SK-N-SH (cell line): Measurements from ENCODE around the gene CCDC167. TPM values are rescaled to one million over a fixed set of nuclear protein-coding genes. Genes with fewer than 3 reads are reported as not detected.

Experiments
- CTCF ChIA-PET: fragments of 300-600, 350-600 bp; formaldehyde crosslinking; extraction: SDS; loops from one replicate; lab custom pipeline; 2021; lab: Yijun Ruan, JAX
- POLR2A ChIA-PET: fragments of 350-600 bp; sonication (Branson Sonifier 250); formaldehyde crosslinking; extraction: SDS; loops from one replicate; lab custom pipeline; 2020; ENCODE audit warnings: antibody characterized with exemption, inconsistent platforms; lab: Yijun Ruan, JAX
- DNase-seq: peaks from one replicate; pipeline ENCODE4 v3.0.0; 2012
- H2AFZ ChIP-seq: fragments of 200-600 bp; sonication (generic); 2 replicates; pipeline ENCODE4 v1.8.1; 2016; ENCODE audit warnings: antibody characterized with exemption, mild to moderate bottlenecking, low read depth
- H3F3A ChIP-seq: fragments of 200-600 bp; sonication (generic); replicated peaks from 2 replicates; pipeline ENCODE3; 2016; ENCODE audit warnings: antibody characterized with exemption, mild to moderate bottlenecking; ENCODE audit not compliant: insufficient read depth
- H3K27ac ChIP-seq, 2 experiments: fragments of 200-500 bp in 1 of 2; fragments of 200-600 bp in 1 of 2; sonication (Bioruptor generic) in 1 of 2; sonication (generic), shearing (Covaris generic) in 1 of 2; 2 replicates each; pipeline versions ENCODE4 v1.5.1 to v1.6.1; 2014 to 2016; ENCODE audit warnings: low read depth in 2 of 2, inconsistent platforms in 1 of 2, low read length in 1 of 2, mild to moderate bottlenecking in 1 of 2, mixed read lengths in 1 of 2
- H3K27me3 ChIP-seq: fragments of 200-600 bp; sonication (generic), shearing (Covaris generic); 2 replicates; pipeline ENCODE4 v1.6.1; 2016; ENCODE audit warnings: mixed run types; ENCODE audit not compliant: insufficient read depth
- H3K36me3 ChIP-seq, 2 experiments: fragments of 200-500 bp in 1 of 2; fragments of 200-600 bp in 1 of 2; sonication (Bioruptor generic) in 1 of 2; sonication (generic) in 1 of 2; replicated peaks in 1 of 2; 2 replicates each; pipeline versions ENCODE3 to v1.5.1; 2014 to 2016; ENCODE audit warnings: low read length in 1 of 2, mild to moderate bottlenecking in 1 of 2; ENCODE audit not compliant: insufficient read depth in 2 of 2, control insufficient read depth in 1 of 2
- H3K4me1 ChIP-seq, 2 experiments: fragments of 200-500 bp in 1 of 2; fragments of 200-600 bp in 1 of 2; sonication (Bioruptor generic) in 1 of 2; sonication (generic), shearing (Covaris generic) in 1 of 2; 2 replicates each; pipeline versions ENCODE4 v1.5.1 to v1.6.1; 2014 to 2016; ENCODE audit warnings: low read depth in 1 of 2, low read length in 1 of 2, mixed run types in 1 of 2; ENCODE audit not compliant: insufficient read depth in 2 of 2, control insufficient read depth in 1 of 2
- H3K4me2 ChIP-seq: fragments of 200-600 bp; sonication (generic), shearing (Covaris generic); 2 replicates; pipeline ENCODE4 v1.6.1; 2017; ENCODE audit warnings: mixed run types
- H3K4me3 ChIP-seq, 2 experiments: fragments of 200-500 bp in 1 of 2; fragments of 200-600 bp in 1 of 2; sonication (Bioruptor generic) in 1 of 2; sonication (generic), shearing (Covaris generic) in 1 of 2; 2 replicates each; pipeline versions ENCODE4 v1.5.1 to v1.8.1; 2014 to 2016; ENCODE audit warnings: low read depth in 2 of 2, inconsistent platforms in 1 of 2, low read length in 1 of 2, mild to moderate bottlenecking in 1 of 2, mixed read lengths in 1 of 2, moderate library complexity in 1 of 2
- H3K79me2 ChIP-seq: fragments of 200-600 bp; sonication (generic); 2 replicates; pipeline ENCODE4 v1.8.1; 2017; ENCODE audit warnings: mild to moderate bottlenecking; ENCODE audit not compliant: insufficient read depth
- H3K9ac ChIP-seq: fragments of 200-600 bp; sonication (generic); 2 replicates; pipeline ENCODE4 v1.6.1; 2017; ENCODE audit warnings: mixed run types
- H3K9me2 ChIP-seq: fragments of 200-600 bp; sonication (generic); 2 replicates; pipeline ENCODE4 v1.6.1; 2017; ENCODE audit warnings: mixed run types
- H3K9me3 ChIP-seq: fragments of 200-600 bp; sonication (generic); 2 replicates; pipeline ENCODE4 v1.6.1; 2017; ENCODE audit warnings: mixed run types, mild to moderate bottlenecking, moderate library complexity
- H4K20me1 ChIP-seq: fragments of 200-600 bp; sonication (generic); 2 replicates; pipeline ENCODE4 v1.6.1; 2017; ENCODE audit warnings: mild to moderate bottlenecking, mixed run types; ENCODE audit not compliant: insufficient read depth
- ELF1 ChIP-seq: IDR thresholded peaks from 2 replicates; pipeline ENCODE4 v1.4.0; 2012
- GABPA ChIP-seq: IDR thresholded peaks from 2 replicates; pipeline ENCODE4 v1.4.0; 2012; ENCODE audit warnings: low read depth, mild to moderate bottlenecking
- POLR2AphosphoS5 ChIP-seq: IDR thresholded peaks from 2 replicates; pipeline ENCODE4 v1.6.1; 2012; ENCODE audit warnings: low read depth, low read length
- RAD21 ChIP-seq: IDR thresholded peaks from 2 replicates; pipeline ENCODE4 v1.6.1; 2012; ENCODE audit warnings: mild to moderate bottlenecking, low read length
- SMC3 ChIP-seq: IDR thresholded peaks from 2 replicates; pipeline ENCODE4 v1.6.1; 2012; ENCODE audit warnings: low read depth, low read length, improper control_type of control experiment
- TAF1 ChIP-seq: IDR thresholded peaks from 2 replicates; pipeline ENCODE4 v1.6.1; 2012; ENCODE audit warnings: low read depth, mild to moderate bottlenecking, low read length, moderate library complexity, borderline replicate concordance
- WGBS: methylation state at CpG from one replicate; pipeline ENCODE4 v1.1.6; 2017; ENCODE audit warnings: low lambda C conversion rate; 5-methylcytosine and 5-hydroxymethylcytosine counted together
- polyA plus RNA-seq, 3 experiments: library from polyadenylated mRNA; depleted of rRNA; stranded (reverse); fragments of >200 nt; gene quantifications; 2 replicates each; pipeline ENCODE4 v1.2.3, GENCODE V29; 2012
- TF ChIP-seq, protein P1 (sequence below): fragments of 200-600 bp; sonication (generic); IDR thresholded peaks from 2 replicates; pipeline ENCODE4 v1.6.1; 2017; ENCODE audit warnings: antibody characterized with exemption, mild to moderate bottlenecking, moderate library complexity
- TF ChIP-seq, protein P2 (sequence below): IDR thresholded peaks from 2 replicates; pipeline ENCODE4 v1.6.1; 2012; ENCODE audit warnings: mild to moderate bottlenecking, low read depth, low read length, moderate library complexity
- TF ChIP-seq, protein P3 (sequence below): IDR thresholded peaks from 2 replicates; pipeline ENCODE4; 2012

The CCDC167 gene
- polyA plus RNA-seq, 1 of the 3 experiments (the other 2 are of a cell fraction) = 49.1 TPM

DNA sequence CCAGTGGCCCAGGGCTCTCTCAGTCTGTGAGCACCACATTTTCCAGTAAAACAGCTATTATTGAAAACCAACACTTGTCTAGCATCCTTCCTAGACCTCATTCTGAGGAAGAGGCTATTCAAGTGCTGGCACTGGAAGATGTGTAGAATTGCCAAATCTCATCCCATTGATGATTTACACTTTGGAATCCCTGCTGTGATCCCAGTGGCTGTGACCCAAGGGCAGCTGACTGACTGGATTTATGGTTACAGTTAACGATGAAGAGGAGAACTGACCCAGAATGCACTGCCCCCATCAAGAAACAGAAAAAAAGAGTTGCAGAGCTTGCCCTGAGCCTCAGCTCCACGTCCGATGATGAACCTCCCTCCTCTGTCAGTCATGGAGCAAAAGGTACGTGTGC lies 64.3 kb downstream of the CCDC167 start:
- 89% methylated on average over 4 of the region's 4 CpGs for WGBS
- ChIA-PET POLR2A (no interaction called here), CTCF (interaction anchor here (1.0 to 1.3 kb wide), 4 partner anchors 16 to 103 kb away, joined by 3 to 4 read pairs (median 4); no protein-coding TSS in a partner anchor)
- Histone ChIP-seq H3K27me3 (no peaks in the 10 kb centered on the region), H3K4me2 (no peak overlapping the region), H3K27ac (no peak overlapping the region), H3K4me3 (no peak overlapping the region), H3K9ac (no peak overlapping the region), H2AFZ (no peak overlapping the region), H3K9me2 (no peaks in the 10 kb centered on the region), H3K4me1 (peaks cover 4 to 13% of the 10 kb centered on the region in 2 experiments; a peak in 2 of 4 replicates), H4K20me1 (no peaks in the 10 kb centered on the region; the same call in 1 of the 2 replicates), H3K9me3 (no peaks in the 10 kb centered on the region), H3F3A (peaks cover 3% of the 10 kb centered on the region), H3K79me2 (peaks cover 38% of the 10 kb centered on the region), H3K36me3 (peaks cover 10 to 35% of the 10 kb centered on the region in 2 experiments)
- TF ChIP-seq SMC3 (no peak), RAD21 (no peak)
- no peak for DNase-seq

DNA sequence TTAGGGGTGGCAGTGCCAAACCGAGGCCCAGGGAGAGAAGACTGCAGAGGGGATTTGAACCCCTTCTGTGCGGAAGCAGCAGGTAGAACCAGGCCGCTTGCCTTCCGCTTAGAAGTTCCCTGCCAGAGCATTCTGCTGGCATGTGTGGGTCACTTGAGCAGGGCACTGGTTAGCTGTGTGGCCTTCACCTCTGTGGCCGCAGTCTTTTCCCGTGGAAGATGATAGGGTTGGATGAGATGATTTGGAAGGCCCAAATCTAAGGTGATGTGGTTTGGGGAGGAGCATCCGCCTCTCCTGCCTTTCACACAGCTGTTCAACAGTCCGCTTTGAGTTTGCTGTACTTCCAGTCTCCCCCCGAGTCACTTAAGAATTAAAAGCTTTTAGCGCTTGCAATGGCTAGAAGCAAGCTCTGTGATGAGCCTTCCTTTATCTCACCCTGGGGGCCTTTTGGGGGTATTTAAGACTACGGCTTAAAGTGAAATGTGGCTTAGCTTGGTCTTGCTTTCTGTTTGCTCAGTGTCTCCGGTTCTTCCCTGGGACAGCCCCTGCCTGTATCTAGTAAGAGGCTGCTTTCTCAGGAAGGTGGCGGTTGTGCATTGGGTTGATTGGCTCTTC lies 65.9 kb downstream of the CCDC167 start:
- H3K9ac ChIP-seq = peak overlapping the region; percentile 81
- H2AFZ ChIP-seq = peak overlapping the region; percentile 80
- 17% methylated on average over 13 of the region's 13 CpGs for WGBS
- peak overlapping the region; percentile 67 to 76 for H3K27ac ChIP-seq
- no peak for DNase-seq
- no peaks in the 10 kb centered on the region for H3K9me2 ChIP-seq
- H3K9me3 ChIP-seq = no peaks in the 10 kb centered on the region
- CTCF ChIA-PET = interaction anchor here (0.7 to 1.5 kb wide), 9 partner anchors 20 to 1060 kb away, joined by 3 to 4 read pairs (median 3); no protein-coding TSS in a partner anchor
- TF ChIP-seq ELF1 (no peak), GABPA (no peak), POLR2AphosphoS5 (no peak), TAF1 (no peak)
- TF ChIP-seq, protein P1, sequence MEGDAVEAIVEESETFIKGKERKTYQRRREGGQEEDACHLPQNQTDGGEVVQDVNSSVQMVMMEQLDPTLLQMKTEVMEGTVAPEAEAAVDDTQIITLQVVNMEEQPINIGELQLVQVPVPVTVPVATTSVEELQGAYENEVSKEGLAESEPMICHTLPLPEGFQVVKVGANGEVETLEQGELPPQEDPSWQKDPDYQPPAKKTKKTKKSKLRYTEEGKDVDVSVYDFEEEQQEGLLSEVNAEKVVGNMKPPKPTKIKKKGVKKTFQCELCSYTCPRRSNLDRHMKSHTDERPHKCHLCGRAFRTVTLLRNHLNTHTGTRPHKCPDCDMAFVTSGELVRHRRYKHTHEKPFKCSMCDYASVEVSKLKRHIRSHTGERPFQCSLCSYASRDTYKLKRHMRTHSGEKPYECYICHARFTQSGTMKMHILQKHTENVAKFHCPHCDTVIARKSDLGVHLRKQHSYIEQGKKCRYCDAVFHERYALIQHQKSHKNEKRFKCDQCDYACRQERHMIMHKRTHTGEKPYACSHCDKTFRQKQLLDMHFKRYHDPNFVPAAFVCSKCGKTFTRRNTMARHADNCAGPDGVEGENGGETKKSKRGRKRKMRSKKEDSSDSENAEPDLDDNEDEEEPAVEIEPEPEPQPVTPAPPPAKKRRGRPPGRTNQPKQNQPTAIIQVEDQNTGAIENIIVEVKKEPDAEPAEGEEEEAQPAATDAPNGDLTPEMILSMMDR = no peak
- TF ChIP-seq, protein P2, sequence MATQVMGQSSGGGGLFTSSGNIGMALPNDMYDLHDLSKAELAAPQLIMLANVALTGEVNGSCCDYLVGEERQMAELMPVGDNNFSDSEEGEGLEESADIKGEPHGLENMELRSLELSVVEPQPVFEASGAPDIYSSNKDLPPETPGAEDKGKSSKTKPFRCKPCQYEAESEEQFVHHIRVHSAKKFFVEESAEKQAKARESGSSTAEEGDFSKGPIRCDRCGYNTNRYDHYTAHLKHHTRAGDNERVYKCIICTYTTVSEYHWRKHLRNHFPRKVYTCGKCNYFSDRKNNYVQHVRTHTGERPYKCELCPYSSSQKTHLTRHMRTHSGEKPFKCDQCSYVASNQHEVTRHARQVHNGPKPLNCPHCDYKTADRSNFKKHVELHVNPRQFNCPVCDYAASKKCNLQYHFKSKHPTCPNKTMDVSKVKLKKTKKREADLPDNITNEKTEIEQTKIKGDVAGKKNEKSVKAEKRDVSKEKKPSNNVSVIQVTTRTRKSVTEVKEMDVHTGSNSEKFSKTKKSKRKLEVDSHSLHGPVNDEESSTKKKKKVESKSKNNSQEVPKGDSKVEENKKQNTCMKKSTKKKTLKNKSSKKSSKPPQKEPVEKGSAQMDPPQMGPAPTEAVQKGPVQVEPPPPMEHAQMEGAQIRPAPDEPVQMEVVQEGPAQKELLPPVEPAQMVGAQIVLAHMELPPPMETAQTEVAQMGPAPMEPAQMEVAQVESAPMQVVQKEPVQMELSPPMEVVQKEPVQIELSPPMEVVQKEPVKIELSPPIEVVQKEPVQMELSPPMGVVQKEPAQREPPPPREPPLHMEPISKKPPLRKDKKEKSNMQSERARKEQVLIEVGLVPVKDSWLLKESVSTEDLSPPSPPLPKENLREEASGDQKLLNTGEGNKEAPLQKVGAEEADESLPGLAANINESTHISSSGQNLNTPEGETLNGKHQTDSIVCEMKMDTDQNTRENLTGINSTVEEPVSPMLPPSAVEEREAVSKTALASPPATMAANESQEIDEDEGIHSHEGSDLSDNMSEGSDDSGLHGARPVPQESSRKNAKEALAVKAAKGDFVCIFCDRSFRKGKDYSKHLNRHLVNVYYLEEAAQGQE = no peak
- TF ChIP-seq, protein P3, sequence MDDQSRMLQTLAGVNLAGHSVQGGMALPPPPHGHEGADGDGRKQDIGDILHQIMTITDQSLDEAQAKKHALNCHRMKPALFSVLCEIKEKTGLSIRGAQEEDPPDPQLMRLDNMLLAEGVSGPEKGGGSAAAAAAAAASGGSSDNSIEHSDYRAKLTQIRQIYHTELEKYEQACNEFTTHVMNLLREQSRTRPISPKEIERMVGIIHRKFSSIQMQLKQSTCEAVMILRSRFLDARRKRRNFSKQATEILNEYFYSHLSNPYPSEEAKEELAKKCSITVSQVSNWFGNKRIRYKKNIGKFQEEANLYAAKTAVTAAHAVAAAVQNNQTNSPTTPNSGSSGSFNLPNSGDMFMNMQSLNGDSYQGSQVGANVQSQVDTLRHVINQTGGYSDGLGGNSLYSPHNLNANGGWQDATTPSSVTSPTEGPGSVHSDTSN = no peak
- TF ChIP-seq, all 33 proteins: peak for 0
- no peaks in the 10 kb centered on the region for H3K27me3 ChIP-seq
- H4K20me1 ChIP-seq = no peaks in the 10 kb centered on the region
- H3K4me2 ChIP-seq = peak overlapping the region; percentile 94
- H3K79me2 ChIP-seq = peaks cover 30% of the 10 kb centered on the region
- peaks cover 4 to 13% of the 10 kb centered on the region in 2 experiments; a peak in 2 of 4 replicates for H3K4me1 ChIP-seq
- H3F3A ChIP-seq = peaks cover 3% of the 10 kb centered on the region
- peaks cover 2 to 23% of the 10 kb centered on the region in 2 experiments for H3K36me3 ChIP-seq
- POLR2A ChIA-PET = interaction anchor here (0.7 to 1.8 kb wide), 9 partner anchors 10 to 426 kb away, joined by 3 to 9 read pairs (median 3); no protein-coding TSS in a partner anchor
- H3K4me3 ChIP-seq = peak overlapping the region; percentile 91 to 94

Other genes starting within 250 kb of the CCDC167 start
- gene TBC1D22B, start 242.1 kb downstream of the CCDC167 start, polyA plus RNA-seq (2012; rRNA removed) = 5.3 and 5.5 TPM in 2 replicates
- 1.5 and 2.0 TPM in 2 replicates for gene TMEM217, start 241.7 kb downstream of the CCDC167 start, polyA plus RNA-seq (2012; rRNA removed)
- gene RNF8, start 145.9 kb downstream of the CCDC167 start, polyA plus RNA-seq (2012; rRNA removed) = 19.8 and 21.7 TPM in 2 replicates
- gene CMTR1, start 66.7 kb downstream of the CCDC167 start, polyA plus RNA-seq (2012; rRNA removed) = 19.8 and 25.0 TPM in 2 replicates
- 4.4 and 5.1 TPM in 2 replicates for gene MDGA1, start 198.0 kb upstream of the CCDC167 start, polyA plus RNA-seq (2012; rRNA removed)